GM12892 (cell line): ENCODE data around the gene TFDP1.

Source experiments
- POLR2A ChIP-seq: IDR thresholded peaks from 2 replicates; pipeline ENCODE4 v1.6.1; 2011; ENCODE audit warnings: low read depth, low read length, control low read depth
- POLR2AphosphoS5 ChIP-seq: IDR thresholded peaks from 2 replicates; pipeline ENCODE4 v1.6.1; 2011; ENCODE audit warnings: low read depth, low read length, control low read depth

DNA sequence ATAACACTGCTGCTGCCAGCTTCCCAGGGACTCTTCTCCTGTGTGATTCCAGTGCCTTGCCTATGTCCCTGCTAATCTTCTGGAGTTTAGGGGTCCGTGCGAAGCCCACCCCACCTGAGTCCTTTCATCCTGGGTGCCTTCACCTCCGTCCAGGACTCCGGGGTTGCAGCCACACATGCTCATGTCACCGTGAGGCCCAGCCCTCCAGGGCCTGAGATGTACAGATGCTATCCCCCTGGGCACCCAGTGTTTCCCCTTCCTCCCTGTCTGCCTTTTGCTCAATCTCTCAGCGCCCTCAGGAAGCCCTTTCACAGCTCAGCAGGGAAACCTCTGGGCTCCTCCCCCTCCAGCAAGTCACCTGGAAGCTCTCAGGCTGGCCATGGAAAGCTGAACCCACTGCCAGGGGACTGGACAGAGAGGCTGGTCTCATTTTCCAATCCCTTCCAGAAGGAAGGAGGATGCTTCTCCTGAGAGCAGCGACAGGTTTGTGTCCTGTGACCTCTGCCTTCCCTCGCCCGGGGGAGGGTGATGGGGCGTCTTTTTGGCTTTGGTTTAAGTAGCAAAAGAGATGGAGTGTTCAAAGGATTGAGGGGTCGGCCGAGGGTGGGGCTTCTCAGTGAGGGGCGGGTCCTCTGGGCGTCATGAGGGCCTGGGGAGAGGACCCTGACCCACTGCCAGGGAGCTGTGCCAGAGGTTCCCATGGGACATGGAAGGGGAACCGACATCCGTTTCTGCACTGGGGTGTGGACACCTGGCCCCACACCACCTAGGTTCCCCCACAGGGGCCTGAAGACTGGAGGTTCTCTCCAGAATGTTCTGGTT lies 30.8 kb upstream of the TFDP1 start:
- TF ChIP-seq POLR2A (no peak), POLR2AphosphoS5 (no peak)
